ENCODE results near the gene VAMP7.
"Not testable (repeated sequence)": the region's sequence is repeated elsewhere in the genome, so short reads cannot be mapped to it uniquely, and the experiment has no call there.

DNA sequence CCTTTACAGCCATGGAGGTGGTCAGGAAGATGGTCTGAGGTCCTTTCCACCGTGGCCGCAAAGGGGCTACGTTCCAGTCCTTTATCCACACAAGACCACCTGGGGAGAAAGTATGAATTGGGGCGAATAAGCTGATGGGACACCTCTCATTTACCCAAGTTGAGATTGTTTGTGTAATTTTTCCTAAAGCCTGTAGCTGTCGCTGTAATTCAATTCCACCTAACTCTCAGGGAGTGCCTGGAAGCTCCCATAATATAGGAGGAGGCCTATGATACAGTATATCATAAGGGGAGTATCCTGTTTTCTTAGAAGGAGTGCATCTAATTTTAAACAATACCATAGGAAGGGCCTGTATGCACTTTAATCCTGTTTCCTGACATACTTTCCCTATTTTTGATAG lies 90.5 kb downstream of the VAMP7 start:
- TF ChIP-seq POLR2A (IDR thresholded peaks at IDR 0.05; ENCODE audit: low read depth, low read length); POLR2AphosphoS5 (IDR thresholded peaks at IDR 0.05; ENCODE audit: low read depth, low read length); TAF1 (IDR thresholded peaks at IDR 0.05; ENCODE audit: low read depth, low read length); PAX5 (IDR thresholded peaks at IDR 0.05; ENCODE audit: insufficient read depth, low read length, severe bottlenecking); SPI1 (IDR thresholded peaks at IDR 0.05; ENCODE audit: low read depth, low read length): not testable (repeated sequence)
